C4-2B (cell line): Measurements from ENCODE around the gene MEP1B.
"Not testable (repeated sequence)": the region's sequence is repeated elsewhere in the genome, so short reads cannot be mapped to it uniquely, and the experiment has no call there.

ENCODE experiments used
- H3K27ac ChIP-seq: fragments of 450-650 bp; 2 replicates; pipeline ENCODE4 v1.5.1; 2017
- ZFX ChIP-seq: fragments of 450-650 bp; IDR thresholded peaks from 2 replicates; pipeline ENCODE4 v1.6.1; 2017
- TF ChIP-seq, protein P1 (sequence below): fragments of 450-650 bp; conservative IDR thresholded peaks from 2 replicates; pipeline ENCODE4 v1.5.1; 2017; ENCODE audit warnings: mild to moderate bottlenecking

Gene MEP1B

DNA sequence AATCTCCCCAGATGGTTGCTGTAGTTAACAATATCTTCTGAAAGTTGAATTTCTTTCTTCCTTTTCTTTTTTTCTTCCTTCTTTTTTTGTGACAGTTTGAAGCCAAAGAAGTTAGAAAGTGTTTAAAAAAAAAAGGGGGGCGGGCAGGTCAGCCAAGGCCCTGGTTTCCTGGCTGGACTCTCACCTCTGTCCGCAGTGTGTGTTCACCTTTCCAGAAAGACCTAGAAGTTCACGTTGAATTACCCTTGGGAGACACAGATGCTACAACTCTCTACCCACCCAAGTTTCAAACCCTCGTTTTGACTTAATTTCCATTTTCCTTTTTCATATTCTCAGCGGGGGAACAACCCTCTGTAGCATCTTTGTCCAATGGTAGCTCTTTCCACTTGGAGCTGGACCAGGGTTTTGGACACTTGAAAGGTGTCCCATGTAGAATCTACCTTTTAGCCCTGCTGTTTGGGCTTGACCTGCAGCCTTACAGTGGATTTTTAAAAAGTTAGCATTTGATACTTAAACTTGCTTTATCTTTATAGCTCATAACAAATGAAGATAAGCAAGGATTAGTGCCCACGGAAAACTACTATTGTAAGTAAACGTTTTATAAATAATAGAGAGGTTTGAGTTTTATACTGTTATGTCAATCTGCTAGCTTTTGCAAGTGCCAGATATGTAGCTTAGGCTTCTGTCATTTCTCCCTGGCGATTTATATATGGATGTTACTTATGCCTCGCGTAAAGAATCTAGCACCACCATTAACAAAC is 20.0 kb downstream of the MEP1B start:
- TF ChIP-seq ZFX = no peak
- TF ChIP-seq, protein P1, sequence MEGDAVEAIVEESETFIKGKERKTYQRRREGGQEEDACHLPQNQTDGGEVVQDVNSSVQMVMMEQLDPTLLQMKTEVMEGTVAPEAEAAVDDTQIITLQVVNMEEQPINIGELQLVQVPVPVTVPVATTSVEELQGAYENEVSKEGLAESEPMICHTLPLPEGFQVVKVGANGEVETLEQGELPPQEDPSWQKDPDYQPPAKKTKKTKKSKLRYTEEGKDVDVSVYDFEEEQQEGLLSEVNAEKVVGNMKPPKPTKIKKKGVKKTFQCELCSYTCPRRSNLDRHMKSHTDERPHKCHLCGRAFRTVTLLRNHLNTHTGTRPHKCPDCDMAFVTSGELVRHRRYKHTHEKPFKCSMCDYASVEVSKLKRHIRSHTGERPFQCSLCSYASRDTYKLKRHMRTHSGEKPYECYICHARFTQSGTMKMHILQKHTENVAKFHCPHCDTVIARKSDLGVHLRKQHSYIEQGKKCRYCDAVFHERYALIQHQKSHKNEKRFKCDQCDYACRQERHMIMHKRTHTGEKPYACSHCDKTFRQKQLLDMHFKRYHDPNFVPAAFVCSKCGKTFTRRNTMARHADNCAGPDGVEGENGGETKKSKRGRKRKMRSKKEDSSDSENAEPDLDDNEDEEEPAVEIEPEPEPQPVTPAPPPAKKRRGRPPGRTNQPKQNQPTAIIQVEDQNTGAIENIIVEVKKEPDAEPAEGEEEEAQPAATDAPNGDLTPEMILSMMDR = no peak
- H3K27ac ChIP-seq = no peak overlapping the region

DNA sequence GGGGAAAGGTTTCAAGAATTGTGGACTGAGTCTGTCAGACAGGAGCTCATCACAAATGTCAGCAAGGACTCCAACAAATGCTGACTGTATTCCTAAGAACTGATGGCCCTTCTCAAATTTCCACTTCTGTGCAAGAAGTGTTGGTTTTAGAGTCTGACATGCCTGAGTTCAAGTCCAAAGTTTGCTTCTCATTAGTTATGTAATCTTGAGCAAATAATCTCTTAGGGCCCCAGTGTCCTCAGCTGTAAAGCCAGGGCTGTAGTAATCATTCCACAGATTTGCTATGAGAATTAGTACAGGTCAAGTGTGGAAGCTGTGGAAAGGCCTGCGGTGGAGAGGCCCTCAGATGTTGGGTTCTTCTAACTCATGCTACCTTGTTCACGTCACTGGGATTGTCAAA is 23.9 kb downstream of the MEP1B start:
- no peak overlapping the region for H3K27ac ChIP-seq
- no peak for TF ChIP-seq ZFX
- TF ChIP-seq, protein P1 = no peak

DNA sequence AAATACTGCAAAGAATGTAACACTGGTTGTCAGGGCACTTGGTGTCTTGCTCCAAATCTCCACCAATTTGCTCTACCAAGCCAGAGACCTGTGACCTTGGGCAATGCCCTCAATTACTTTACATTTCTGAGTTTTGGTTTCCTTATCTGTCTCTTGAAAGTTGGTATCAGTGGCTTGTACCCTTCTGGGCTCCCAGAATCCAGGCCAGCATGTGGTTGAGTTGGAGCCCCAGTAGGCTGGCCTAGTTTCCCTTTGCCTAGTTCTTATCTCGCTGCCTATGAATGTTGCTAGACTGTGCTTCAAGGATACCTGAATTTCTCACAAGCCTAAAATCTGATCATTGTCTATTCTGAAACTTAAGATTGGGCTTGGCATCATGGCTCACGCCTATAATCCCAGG is 26.6 kb downstream of the MEP1B start:
- TF ChIP-seq, protein P1 = no peak
- TF ChIP-seq ZFX = no peak
- no peak overlapping the region for H3K27ac ChIP-seq

DNA sequence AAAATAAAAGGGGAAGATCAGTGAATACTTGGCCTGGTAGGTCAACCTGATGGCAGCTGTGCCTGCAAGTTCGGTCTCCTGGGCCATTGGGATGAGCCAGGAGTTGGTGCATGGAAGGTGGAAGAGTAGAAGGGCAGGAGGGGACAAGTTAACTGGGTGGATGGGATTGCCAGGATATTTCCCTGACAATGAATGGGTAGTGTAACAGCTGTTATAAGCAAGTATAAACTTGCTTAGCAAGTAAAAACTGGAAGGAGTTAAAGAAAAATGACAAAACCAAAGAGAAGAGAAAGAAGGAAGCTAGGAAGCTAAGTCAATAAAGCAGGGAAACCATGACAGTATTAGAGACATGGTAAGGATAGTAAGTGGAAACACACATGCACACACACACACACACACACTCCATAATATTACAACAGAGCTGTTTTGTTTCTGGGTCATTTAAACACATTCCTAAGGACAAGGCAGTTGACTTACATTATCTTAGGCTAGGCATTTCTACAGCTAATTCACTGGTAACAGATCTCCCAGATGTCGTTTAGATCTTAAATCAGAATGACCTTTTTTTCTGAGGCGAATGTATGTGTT is 29.7 kb downstream of the MEP1B start:
- TF ChIP-seq, protein P1 = no peak
- no peak for TF ChIP-seq ZFX

DNA sequence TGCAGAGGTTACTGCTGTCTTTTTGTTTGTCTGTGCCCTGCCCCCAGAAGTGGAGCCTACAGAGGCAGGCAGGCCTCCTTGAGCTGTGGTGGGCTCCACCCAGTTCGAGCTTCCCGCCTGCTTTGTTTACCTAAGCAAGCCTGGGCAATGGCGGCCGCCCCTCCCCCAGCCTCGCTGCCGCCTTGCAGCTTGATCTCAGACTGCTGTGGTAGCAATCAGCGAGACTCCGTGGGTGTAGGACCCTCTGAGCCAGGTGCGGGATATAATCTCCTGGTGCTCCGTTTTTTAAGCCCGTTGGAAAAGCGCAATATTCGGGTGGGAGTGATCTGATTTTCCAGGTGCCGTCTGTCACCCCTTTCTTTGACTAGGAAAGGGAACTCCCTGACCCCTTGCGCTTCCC is 43.5 kb downstream of the MEP1B start:
- not testable (repeated sequence) for H3K27ac ChIP-seq

More for the DNA sequence above, 29.7 kb downstream of the MEP1B start:
- no peak overlapping the region for H3K27ac ChIP-seq

DNA sequence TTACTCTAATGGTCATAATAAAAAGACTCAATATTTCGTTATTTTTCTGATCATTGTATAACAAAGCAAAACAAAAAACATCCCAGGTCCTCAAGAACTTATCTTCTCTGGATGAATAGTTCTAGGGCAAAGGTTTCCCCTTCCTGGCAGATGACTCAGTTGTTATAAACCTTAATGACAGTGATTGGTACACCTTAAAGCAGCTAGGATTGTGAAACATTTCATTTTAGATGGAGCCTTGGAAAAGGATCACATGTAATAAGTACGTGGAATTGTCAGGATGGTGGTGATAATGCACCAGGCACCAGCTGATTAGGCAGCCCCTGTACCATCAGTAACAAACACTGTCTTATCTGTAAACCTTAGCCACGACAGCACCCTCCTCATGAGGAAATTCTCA is 47.2 kb downstream of the MEP1B start:
- no peak overlapping the region for H3K27ac ChIP-seq
- TF ChIP-seq, protein P1 = no peak
- TF ChIP-seq ZFX = no peak

DNA sequence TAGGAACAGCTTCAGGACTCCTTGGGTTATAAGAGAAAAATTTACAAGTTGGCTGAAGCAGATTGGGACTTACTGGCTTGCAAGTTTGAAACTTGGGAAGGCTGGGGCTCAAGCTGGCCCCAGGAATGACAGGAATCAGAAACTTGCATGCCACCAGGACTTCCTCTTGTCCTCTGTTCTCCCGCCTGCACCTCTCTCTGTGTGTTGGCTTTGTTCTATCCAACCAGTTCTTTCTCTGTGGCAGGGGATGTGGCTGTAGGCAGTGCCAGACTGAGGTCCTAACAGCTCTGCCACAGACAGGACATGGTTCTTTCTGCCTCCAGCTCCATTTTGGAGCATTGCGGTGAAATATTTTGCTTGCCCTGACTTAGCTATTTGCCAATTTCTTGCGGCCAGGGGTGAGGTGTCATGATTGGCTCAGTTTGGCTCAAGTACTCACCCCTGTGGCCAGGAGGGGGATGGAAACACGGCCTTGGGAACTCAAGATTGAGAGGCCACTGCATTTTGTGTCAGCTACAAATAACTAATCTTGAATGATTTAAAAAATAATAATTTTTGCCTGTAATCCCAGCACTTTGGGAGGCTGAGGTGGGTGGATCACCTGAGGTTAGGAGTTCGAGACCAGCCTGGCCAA is 48.9 kb downstream of the MEP1B start:
- H3K27ac ChIP-seq = no peak overlapping the region
- TF ChIP-seq, protein P1 = no peak; the same call in 1 of the 2 replicates
- TF ChIP-seq ZFX = no peak
